CD4-positive, CD25-positive, alpha-beta regulatory T cell (primary cell): ENCODE data around the gene MOSPD3. TPM values are rescaled to one million over a fixed set of nuclear protein-coding genes. Genes with fewer than 3 reads are reported as not detected.
"Not testable (repeated sequence)": the region's sequence is repeated elsewhere in the genome, so short reads cannot be mapped to it uniquely, and the experiment has no call there.

ENCODE experiments used
- ATAC-seq, 2 donors: fragments of 150-1000 bp; cut with Tn5 transposase; one replicate each; pipeline ENCODE4 v1.10.0; 2021; ENCODE audit warnings: low read depth in 2 of 2, moderate number of reproducible peaks in 2 of 2, moderate library complexity in 1 of 2
- DNase-seq, 3 donors: peaks; one replicate each; pipeline versions ENCODE4 v3.0.0 to v3.0.0-alpha.2; 2012 to 2022; ENCODE audit warnings: mixed read lengths in 1 of 3
- H3K27ac ChIP-seq: one replicate; pipeline ENCODE4 v1.7.0; 2013; ENCODE audit warnings: mild to moderate bottlenecking, low read length; ENCODE audit not compliant: insufficient read depth, poor library complexity, severe bottlenecking
- H3K27me3 ChIP-seq: one replicate; pipeline ENCODE4 v1.7.0; 2013; ENCODE audit warnings: low read length; ENCODE audit not compliant: control insufficient read depth, insufficient read depth
- H3K36me3 ChIP-seq: one replicate; pipeline ENCODE4 v1.7.0; 2013; ENCODE audit warnings: mild to moderate bottlenecking, low read length, moderate library complexity; ENCODE audit not compliant: control insufficient read depth, insufficient read depth
- H3K4me1 ChIP-seq: 2 replicates; pipeline ENCODE4 v1.7.0; 2013; ENCODE audit warnings: mild to moderate bottlenecking, low read length; ENCODE audit not compliant: insufficient read depth, control insufficient read depth, poor library complexity, severe bottlenecking
- H3K4me3 ChIP-seq: one replicate; pipeline ENCODE4 v1.7.0; 2013; ENCODE audit warnings: low read depth, mild to moderate bottlenecking, low read length, moderate library complexity
- H3K9me3 ChIP-seq, 2 experiments: 1 replicate in 1 of 2; 2 replicates in 1 of 2; pipeline ENCODE4 v1.7.0; 2013; ENCODE audit warnings: low read length in 2 of 2, mild to moderate bottlenecking in 1 of 2, moderate library complexity in 1 of 2; ENCODE audit not compliant: control insufficient read depth in 2 of 2
- H3K27ac Mint-ChIP-seq, 3 donors: one replicate each; pipeline ENCODE4 v1.8.0; 2020 to 2022; ENCODE audit warnings: mild to moderate bottlenecking in 3 of 3, mixed read lengths in 3 of 3, moderate library complexity in 2 of 3
- H3K27me3 Mint-ChIP-seq: one replicate; pipeline ENCODE4 v1.8.0; 2022; ENCODE audit warnings: mild to moderate bottlenecking, mixed read lengths
- H3K36me3 Mint-ChIP-seq: one replicate; pipeline ENCODE4 v1.8.0; 2020; ENCODE audit warnings: mixed read lengths
- H3K4me1 Mint-ChIP-seq, 4 donors: one replicate each; pipeline ENCODE4 v1.8.0; 2020 to 2022; ENCODE audit warnings: mixed read lengths in 4 of 4, mild to moderate bottlenecking in 1 of 4
- H3K4me3 Mint-ChIP-seq, 4 donors: one replicate each; pipeline ENCODE4 v1.8.0; 2020 to 2022; ENCODE audit warnings: mild to moderate bottlenecking in 4 of 4, mixed read lengths in 4 of 4, moderate library complexity in 3 of 4
- H3K9me3 Mint-ChIP-seq, 7 donors: one replicate each; pipeline ENCODE4 v1.8.0; 2020 to 2022; ENCODE audit warnings: mixed read lengths in 7 of 7, mild to moderate bottlenecking in 3 of 7, moderate library complexity in 2 of 7
- polyA plus RNA-seq, 4 donors: library from polyadenylated mRNA; unstranded; fragments of 300-500 nt; fragmentation: Illumina TruSeq; gene quantifications; one replicate each; pipeline ENCODE4 v1.2.3, GENCODE V29; 2021
- total RNA-seq: library from RNA; stranded (reverse); gene quantifications from one replicate; pipeline ENCODE4 v1.2.3, GENCODE V29; 2022

MOSPD3 gene
- total and polyA plus RNA-seq, 5 donors from 2014 or later = 13.8 to 22.9 (median 21.9) TPM

DNA sequence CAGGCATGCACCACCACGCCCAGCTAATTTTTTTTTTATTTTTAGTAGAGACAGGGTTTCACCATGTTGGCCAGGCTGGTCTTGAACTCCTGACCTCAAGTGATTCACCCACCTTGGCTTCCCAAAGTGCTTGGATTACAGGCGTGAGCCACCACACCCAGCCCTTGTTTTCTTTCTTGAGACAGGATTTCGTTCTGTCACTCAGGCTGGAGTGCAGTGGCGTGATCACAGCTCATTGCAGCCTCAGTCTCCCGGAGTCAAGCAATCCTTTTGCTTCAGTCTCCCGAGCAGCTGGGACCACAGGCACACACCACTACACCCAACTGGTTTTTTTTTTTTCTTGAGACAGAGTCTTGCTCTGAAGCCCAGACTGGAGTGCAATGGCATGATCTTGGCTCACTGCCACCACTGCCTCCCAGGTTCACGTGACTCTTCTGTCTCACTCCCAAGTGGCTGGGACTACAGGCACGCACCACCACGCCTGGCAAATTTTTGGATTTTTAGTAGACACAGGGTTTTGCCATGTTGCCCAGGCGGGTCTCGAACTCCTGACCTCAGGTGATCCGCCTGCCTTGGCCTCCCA is 49.9 kb downstream of the MOSPD3 start:
- not testable (repeated sequence) for DNase-seq, H3K4me3 ChIP-seq, H3K4me1 ChIP-seq, H3K36me3 Mint-ChIP-seq, H3K9me3 ChIP-seq, H3K4me3 Mint-ChIP-seq, H3K27ac ChIP-seq, ATAC-seq, H3K27me3 ChIP-seq, H3K36me3 ChIP-seq, H3K27ac Mint-ChIP-seq, H3K9me3 Mint-ChIP-seq, H3K4me1 Mint-ChIP-seq
- H3K27me3 Mint-ChIP-seq = peaks cover 50% of the 10 kb centered on the region

Other genes with a start within 250 kb of the MOSPD3 start
- gene PILRA, start 239.1 kb upstream of the MOSPD3 start, total RNA-seq = 13.2 TPM
- under 1 TPM in 2 of 4 donors, not detected in 2; 0.17 to 0.39 TPM for gene PILRA, start 239.1 kb upstream of the MOSPD3 start, polyA plus RNA-seq
- 4.0 TPM for gene ZCWPW1, start 183.8 kb upstream of the MOSPD3 start, total RNA-seq
- gene ZCWPW1, start 183.8 kb upstream of the MOSPD3 start, polyA plus RNA-seq = 1 to 10 TPM; 2.2 to 5.4 (median 4.0) TPM
- gene MEPCE, start 182.7 kb upstream of the MOSPD3 start, total RNA-seq = 73.1 TPM
- gene MEPCE, start 182.7 kb upstream of the MOSPD3 start, polyA plus RNA-seq = 10 to 100 TPM; 10.2 to 15.9 (median 13.5) TPM
- 52.8 TPM for gene PPP1R35, start 176.0 kb upstream of the MOSPD3 start, total RNA-seq
- gene PPP1R35, start 176.0 kb upstream of the MOSPD3 start, polyA plus RNA-seq = 10 to 100 TPM; 42.3 to 72.2 (median 49.4) TPM
- gene SPACDR, start 148.3 kb upstream of the MOSPD3 start, total RNA-seq = 3.7 TPM
- gene SPACDR, start 148.3 kb upstream of the MOSPD3 start, polyA plus RNA-seq = under 1 TPM in 2 of 4 donors, not detected in 2; 0.32 TPM
- gene TSC22D4, start 133.3 kb upstream of the MOSPD3 start, total RNA-seq = 113 TPM
- 10 to 100 TPM; 22.2 to 35.8 (median 33.4) TPM for gene TSC22D4, start 133.3 kb upstream of the MOSPD3 start, polyA plus RNA-seq
- 0.89 TPM for gene NYAP1, start 128.6 kb upstream of the MOSPD3 start, total RNA-seq
- gene NYAP1, start 128.6 kb upstream of the MOSPD3 start, polyA plus RNA-seq = not detected
- gene AGFG2, start 73.3 kb upstream of the MOSPD3 start, total RNA-seq = 40.8 TPM
- 10 to 100 TPM; 11.7 to 21.6 (median 16.0) TPM for gene AGFG2, start 73.3 kb upstream of the MOSPD3 start, polyA plus RNA-seq
- gene SAP25, start 38.6 kb upstream of the MOSPD3 start, total RNA-seq = 47.4 TPM
- gene SAP25, start 38.6 kb upstream of the MOSPD3 start, polyA plus RNA-seq = under 1 TPM in 1 of 4 donors, not detected in 3; 0.47 TPM
- 350 TPM for gene LRCH4, start 26.4 kb upstream of the MOSPD3 start, total RNA-seq
- 100 to 1,000 TPM; 115 to 136 (median 126) TPM for gene LRCH4, start 26.4 kb upstream of the MOSPD3 start, polyA plus RNA-seq
- gene FBXO24, start 26.2 kb upstream of the MOSPD3 start, total RNA-seq = not detected
- gene FBXO24, start 26.2 kb upstream of the MOSPD3 start, polyA plus RNA-seq = under 1 TPM in 3 of 4 donors, not detected in 1; 0.21 to 0.26 (median 0.22) TPM
- 2.8 TPM for gene PCOLCE, start 10.2 kb upstream of the MOSPD3 start, total RNA-seq
- gene PCOLCE, start 10.2 kb upstream of the MOSPD3 start, polyA plus RNA-seq = 1 to 10 TPM in 1 of 4 donors, under 1 TPM in 2, not detected in 1; 0.23 to 1.5 (median 0.89) TPM
- gene TFR2, start 29.0 kb downstream of the MOSPD3 start, total RNA-seq = 8.0 TPM
- 1 to 10 TPM; 1.2 to 2.0 (median 1.5) TPM for gene TFR2, start 29.0 kb downstream of the MOSPD3 start, polyA plus RNA-seq
- not detected for gene ACTL6B, start 43.9 kb downstream of the MOSPD3 start, total RNA-seq
- gene ACTL6B, start 43.9 kb downstream of the MOSPD3 start, polyA plus RNA-seq = not detected
- gene GNB2, start 61.2 kb downstream of the MOSPD3 start, total RNA-seq = 160 TPM
- 10 to 100 TPM; 47.2 to 70.0 (median 66.8) TPM for gene GNB2, start 61.2 kb downstream of the MOSPD3 start, polyA plus RNA-seq
- gene GIGYF1, start 81.7 kb downstream of the MOSPD3 start, total RNA-seq = 82.4 TPM
- gene GIGYF1, start 81.7 kb downstream of the MOSPD3 start, polyA plus RNA-seq = under 1 TPM; 0.71 to 0.89 (median 0.73) TPM
- gene POP7, start 93.6 kb downstream of the MOSPD3 start, total RNA-seq = 11.3 TPM
- 10 to 100 TPM; 57.2 to 63.0 (median 61.5) TPM for gene POP7, start 93.6 kb downstream of the MOSPD3 start, polyA plus RNA-seq
- not detected for gene EPO, start 107.9 kb downstream of the MOSPD3 start, total RNA-seq
- under 1 TPM in 1 of 4 donors, not detected in 3; 0.23 TPM for gene EPO, start 107.9 kb downstream of the MOSPD3 start, polyA plus RNA-seq
- gene ZAN, start 121.1 kb downstream of the MOSPD3 start, total RNA-seq = not detected
- not detected for gene ZAN, start 121.1 kb downstream of the MOSPD3 start, polyA plus RNA-seq
- gene EPHB4, start 215.0 kb downstream of the MOSPD3 start, total RNA-seq = 3.0 TPM
- not detected for gene EPHB4, start 215.0 kb downstream of the MOSPD3 start, polyA plus RNA-seq
- gene SLC12A9, start 240.2 kb downstream of the MOSPD3 start, total RNA-seq = 42.7 TPM
- gene SLC12A9, start 240.2 kb downstream of the MOSPD3 start, polyA plus RNA-seq = 1 to 10 TPM; 5.7 to 8.6 (median 6.1) TPM